T-cell (primary cell): ENCODE results near the gene CXADR. TPM values are rescaled to one million over a fixed set of nuclear protein-coding genes. Genes with fewer than 3 reads are reported as not detected.

Source experiments
- ATAC-seq, 4 experiments: fragments of 200-7000 bp in 3 of 4; fragments of 150-1000 bp in 1 of 4; cut with Tn5 transposase; replicated peaks in 1 of 4; 1 replicate in 3 of 4; 2 replicates in 1 of 4; pipeline ENCODE4 v1.10.0; 2021; ENCODE audit warnings: moderate library complexity in 3 of 4, mild to moderate bottlenecking in 2 of 4, moderate number of reproducible peaks in 1 of 4
- CTCF ChIA-PET, 2 donors: fragments of 300-600 bp; sonication (Branson Sonifier 250); formaldehyde crosslinking; loops; one replicate each; lab custom pipeline; 2022; ENCODE audit warnings: antibody characterized with exemption in 2 of 2; lab: Charles Lee
- POLR2A ChIA-PET, 2 donors: fragments of 300-600 bp; sonication (Branson Sonifier 250); formaldehyde crosslinking; loops; one replicate each; lab custom pipeline; 2022; ENCODE audit warnings: antibody characterized with exemption in 2 of 2; lab: Charles Lee
- DNase-seq, 35 experiments: peaks; one replicate each; pipeline versions ENCODE4 v3.0.0 to v3.0.0-alpha.2; 2013 to 2023
- H3K27ac ChIP-seq: one replicate; pipeline ENCODE4 v1.5.1; 2013; ENCODE audit warnings: low read length
- H3K27me3 ChIP-seq, 2 experiments: replicated peaks in 1 of 2; 1 replicate in 1 of 2; 2 replicates in 1 of 2; pipeline versions ENCODE4 v1.6.1 to v1.7.0; 2013; ENCODE audit warnings: low read length in 1 of 2, mixed read lengths in 1 of 2; ENCODE audit not compliant: control insufficient read depth in 2 of 2, insufficient read depth in 2 of 2; ENCODE audit errors: extremely low read depth in 1 of 2
- H3K36me3 ChIP-seq, 2 donors: 1 replicate in 1 of 2; 2 replicates in 1 of 2; pipeline versions ENCODE4 v1.6.1 to v1.7.0; 2013; ENCODE audit warnings: low read length in 1 of 2; ENCODE audit not compliant: control insufficient read depth in 2 of 2, insufficient read depth in 1 of 2; ENCODE audit errors: extremely low read depth in 1 of 2
- H3K4me1 ChIP-seq, 2 experiments: 1 replicate in 1 of 2; 2 replicates in 1 of 2; pipeline versions ENCODE4 v1.6.1 to v1.7.0; 2013; ENCODE audit warnings: low read length in 2 of 2, mixed read lengths in 1 of 2; ENCODE audit not compliant: insufficient read depth in 2 of 2, control insufficient read depth in 1 of 2; ENCODE audit errors: extremely low read depth in 1 of 2
- H3K4me3 ChIP-seq, 2 donors: 1 replicate in 1 of 2; 2 replicates in 1 of 2; pipeline versions ENCODE4 v1.5.1 to v1.7.0; 2013; ENCODE audit warnings: mild to moderate bottlenecking in 2 of 2, low read length in 1 of 2, moderate library complexity in 1 of 2; ENCODE audit not compliant: control insufficient read depth in 1 of 2; ENCODE audit errors: extremely low read depth in 1 of 2
- H3K9me3 ChIP-seq: 2 replicates; pipeline ENCODE4 v1.7.0; 2013
- H3K27ac Mint-ChIP-seq, 2 donors: one replicate each; pipeline ENCODE4 v1.8.0; 2020 to 2021; ENCODE audit warnings: mild to moderate bottlenecking in 2 of 2, mixed read lengths in 2 of 2
- H3K27me3 Mint-ChIP-seq, 2 donors: one replicate each; pipeline ENCODE4 v1.8.0; 2021 to 2022; ENCODE audit warnings: mixed read lengths in 2 of 2
- H3K36me3 Mint-ChIP-seq: one replicate; pipeline ENCODE4 v1.8.0; 2021; ENCODE audit warnings: mixed read lengths
- H3K4me1 Mint-ChIP-seq, 3 donors: one replicate each; pipeline ENCODE4 v1.8.0; 2020 to 2022; ENCODE audit warnings: mixed read lengths in 3 of 3, mild to moderate bottlenecking in 1 of 3
- H3K4me3 Mint-ChIP-seq, 3 donors: one replicate each; pipeline ENCODE4 v1.8.0; 2020 to 2022; ENCODE audit warnings: mild to moderate bottlenecking in 3 of 3, mixed read lengths in 3 of 3, moderate library complexity in 3 of 3
- H3K9me3 Mint-ChIP-seq, 3 donors: one replicate each; pipeline ENCODE4 v1.8.0; 2020 to 2022; ENCODE audit warnings: mixed read lengths in 3 of 3
- WGBS: methylation state at CpG from one replicate; pipeline ENCODE4 v1.1.5; 2013; ENCODE audit warnings: missing lambda C conversion rate; ENCODE audit not compliant: insufficient coverage; 5-methylcytosine and 5-hydroxymethylcytosine counted together
- total RNA-seq, 35 experiments: library from RNA in 6 of 35; stranded (reverse) in 6 of 35; fragments of 120-200 nt in 1 of 35; gene quantifications; one replicate each; pipeline versions ENCODE4 v1.2.1 to v1.2.4 and lab custom pipeline; 2013 to 2026

Gene CXADR
- total RNA-seq, 5 donors from 2014 or later (not counting 1 experiment from before 2014, with no cell fraction given) = 0.35 to 0.95 (median 0.82) TPM

DNA sequence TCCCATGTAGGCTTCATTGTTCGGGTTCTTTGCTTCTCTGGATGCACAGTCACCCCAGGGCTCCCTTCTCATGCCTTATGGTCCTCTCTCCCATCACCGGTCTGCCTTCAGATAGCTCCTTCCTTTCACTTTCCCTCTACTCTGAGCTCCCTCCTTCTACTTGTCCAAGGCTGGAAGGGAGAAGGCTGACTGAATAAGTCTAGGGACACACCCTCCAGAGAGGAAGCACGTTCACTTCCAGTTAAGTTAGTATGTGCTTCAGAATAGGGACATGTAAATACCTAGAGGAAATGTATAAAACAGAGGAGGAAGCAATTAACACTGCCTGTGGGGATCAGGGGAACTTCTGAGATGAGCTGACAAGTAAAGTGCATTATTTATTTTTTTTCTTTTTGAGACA is 23.5 kb downstream of the CXADR start:
- Histone ChIP-seq H3K4me1 (no peaks in the 10 kb centered on the region), H3K27ac (no peak overlapping the region), H3K27me3 (peaks cover 0 to 7% of the 10 kb centered on the region in 2 experiments), H3K36me3 (no peaks in the 10 kb centered on the region), H3K9me3 (no peaks in the 10 kb centered on the region), H3K4me3 (no peak overlapping the region)
- CTCF ChIA-PET = interaction anchor here in 1 of 2 donors (1.0 kb wide), 1 partner anchor 10 kb away, joined by 3 read pairs; no protein-coding TSS in a partner anchor
- DNase-seq = no peak
- Mint-ChIP-seq H3K4me1 (no peaks in the 10 kb centered on the region), H3K27me3 (peaks cover 8 to 9% of the 10 kb centered on the region in 2 donors), H3K36me3 (no peaks in the 10 kb centered on the region), H3K27ac (no peak overlapping the region), H3K4me3 (no peak overlapping the region), H3K9me3 (no peaks in the 10 kb centered on the region)
- WGBS = 57% methylated on average over 1 of the region's 3 CpGs
- no peak for ATAC-seq
- POLR2A ChIA-PET = no interaction called here

DNA sequence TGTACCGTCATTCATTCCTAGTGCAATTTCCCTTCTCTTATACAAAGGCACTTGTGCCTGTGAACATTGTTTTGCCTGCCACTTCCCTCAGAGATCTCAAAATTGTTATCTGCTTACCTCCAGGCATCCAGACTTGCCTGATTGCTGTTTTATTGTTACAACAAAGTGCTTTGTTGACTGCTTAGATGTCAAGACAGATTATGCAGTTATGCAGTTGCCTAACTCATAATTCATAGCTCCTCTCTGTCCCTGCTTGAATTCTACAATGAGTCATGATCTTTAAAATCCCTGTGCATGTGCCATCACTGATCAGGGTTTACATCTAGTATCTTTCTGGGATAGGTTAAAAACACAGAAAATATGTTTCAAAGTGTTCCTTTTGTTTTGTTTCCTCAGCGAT is 24.5 kb downstream of the CXADR start:
- H3K27ac Mint-ChIP-seq = no peak overlapping the region
- Histone ChIP-seq H3K4me3 (no peak overlapping the region), H3K27ac (no peak overlapping the region), H3K27me3 (peaks cover 0 to 7% of the 10 kb centered on the region in 2 experiments), H3K4me1 (no peaks in the 10 kb centered on the region), H3K9me3 (no peaks in the 10 kb centered on the region), H3K36me3 (no peaks in the 10 kb centered on the region)
- POLR2A ChIA-PET = no interaction called here
- WGBS = no CpG with 5 or more reads among the region's 2 CpGs
- no peak for DNase-seq
- H3K4me3 Mint-ChIP-seq = no peak overlapping the region
- peaks cover 9 to 10% of the 10 kb centered on the region in 2 donors for H3K27me3 Mint-ChIP-seq
- H3K4me1 Mint-ChIP-seq = no peaks in the 10 kb centered on the region
- CTCF ChIA-PET = no interaction called here
- no peaks in the 10 kb centered on the region for H3K9me3 Mint-ChIP-seq
- no peaks in the 10 kb centered on the region for H3K36me3 Mint-ChIP-seq
- ATAC-seq = no peak

DNA sequence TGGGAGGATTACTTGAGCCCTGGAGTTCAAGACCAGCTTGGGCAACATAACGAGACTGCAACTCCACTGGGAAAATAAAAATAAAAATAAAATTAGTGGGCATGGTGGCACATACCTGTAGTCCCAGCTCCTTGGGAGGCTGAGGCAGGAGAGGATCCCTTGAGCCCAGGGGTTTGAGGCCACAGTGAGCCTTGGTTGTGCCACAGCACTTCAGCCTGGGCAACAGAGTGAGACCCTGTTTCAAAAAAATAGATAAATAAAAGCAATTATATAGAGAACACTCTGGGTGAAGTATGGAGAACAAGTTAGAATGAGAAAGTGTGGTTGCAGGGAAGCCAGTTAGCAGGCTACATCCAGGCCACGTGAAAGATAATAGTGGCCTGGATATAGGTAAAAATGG is 25.7 kb downstream of the CXADR start:
- Histone ChIP-seq H3K27me3 (peaks cover 0 to 7% of the 10 kb centered on the region in 2 experiments), H3K9me3 (no peaks in the 10 kb centered on the region), H3K4me3 (no peak overlapping the region), H3K27ac (no peak overlapping the region), H3K4me1 (no peaks in the 10 kb centered on the region), H3K36me3 (no peaks in the 10 kb centered on the region)
- no peak overlapping the region for H3K27ac Mint-ChIP-seq
- ATAC-seq (no peak), DNase-seq (no peak)
- no peak overlapping the region for H3K4me3 Mint-ChIP-seq
- no peaks in the 10 kb centered on the region for H3K36me3 Mint-ChIP-seq
- H3K4me1 Mint-ChIP-seq = no peaks in the 10 kb centered on the region
- CTCF ChIA-PET = no interaction called here
- POLR2A ChIA-PET = interaction anchor here in 1 of 2 donors (0.7 kb wide), 1 partner anchor 53 kb away, joined by 4 read pairs; no protein-coding TSS in a partner anchor
- peaks cover 9 to 10% of the 10 kb centered on the region in 2 donors for H3K27me3 Mint-ChIP-seq
- no peaks in the 10 kb centered on the region for H3K9me3 Mint-ChIP-seq
- WGBS = 67% methylated on average over 1 of the region's 2 CpGs

DNA sequence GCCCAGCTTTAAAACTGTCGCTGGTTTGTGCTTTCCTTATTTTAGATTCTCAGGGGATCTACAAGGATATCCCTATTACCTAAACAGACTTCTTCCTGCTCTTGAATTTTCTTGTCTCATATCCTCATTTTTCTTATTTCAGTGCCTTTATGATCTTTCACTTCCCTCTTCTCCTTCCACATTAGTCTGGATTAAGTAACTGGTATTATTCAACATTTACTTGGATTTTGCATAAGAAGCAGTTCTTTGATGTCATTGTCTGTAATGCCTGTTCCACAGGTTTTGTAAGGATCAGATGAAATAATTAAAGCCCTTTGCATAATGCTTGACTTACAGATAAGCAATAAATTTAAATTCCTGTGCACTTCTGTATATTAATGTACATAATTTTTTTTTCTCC is 26.5 kb downstream of the CXADR start:
- no peak overlapping the region for H3K27ac Mint-ChIP-seq
- DNase-seq (no peak), ATAC-seq (no peak)
- Histone ChIP-seq H3K27me3 (peaks cover 0 to 7% of the 10 kb centered on the region in 2 experiments), H3K4me3 (no peak overlapping the region), H3K27ac (no peak overlapping the region), H3K36me3 (no peaks in the 10 kb centered on the region), H3K4me1 (no peaks in the 10 kb centered on the region), H3K9me3 (no peaks in the 10 kb centered on the region)
- CTCF ChIA-PET = no interaction called here
- H3K36me3 Mint-ChIP-seq = no peaks in the 10 kb centered on the region
- no peaks in the 10 kb centered on the region for H3K9me3 Mint-ChIP-seq
- peaks cover 9 to 10% of the 10 kb centered on the region in 2 donors for H3K27me3 Mint-ChIP-seq
- H3K4me3 Mint-ChIP-seq = no peak overlapping the region
- WGBS = no CpG with 5 or more reads among the region's 1 CpG
- no peaks in the 10 kb centered on the region for H3K4me1 Mint-ChIP-seq
- POLR2A ChIA-PET = no interaction called here

DNA sequence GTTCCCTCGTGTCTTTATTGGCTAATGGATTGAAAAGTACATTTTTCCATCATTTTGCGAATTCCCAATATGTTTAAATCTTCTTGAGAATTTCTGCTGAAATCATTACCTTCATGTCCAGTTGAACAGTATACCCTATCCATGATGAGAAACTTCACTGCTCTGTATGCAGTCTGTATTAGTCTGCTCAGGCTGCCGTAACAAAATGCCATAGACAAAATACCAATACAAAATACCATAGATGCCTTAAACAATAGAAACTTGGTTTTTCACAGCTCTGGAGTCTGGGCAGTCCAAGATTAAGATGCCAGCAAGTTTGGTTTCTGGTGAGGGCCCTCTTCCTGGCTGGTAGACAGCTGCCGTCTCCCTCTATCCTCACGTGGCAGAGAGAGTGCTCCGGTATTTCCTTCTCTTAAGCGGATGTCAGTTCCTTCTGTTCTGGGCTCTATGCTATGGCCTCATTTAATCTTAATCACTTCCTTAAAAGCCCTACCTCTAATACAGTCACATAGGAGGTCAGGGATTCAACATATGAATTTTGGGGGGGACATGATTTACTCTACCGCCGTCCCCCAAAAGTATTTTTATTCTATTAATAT is 27.0 kb downstream of the CXADR start:
- no peaks in the 10 kb centered on the region for H3K9me3 Mint-ChIP-seq
- DNase-seq (no peak), ATAC-seq (no peak)
- 100% methylated on average over 2 of the region's 9 CpGs for WGBS
- no peak overlapping the region for H3K4me3 ChIP-seq
- H3K4me3 Mint-ChIP-seq = no peak overlapping the region
- no peaks in the 10 kb centered on the region for H3K9me3 ChIP-seq
- no peaks in the 10 kb centered on the region for H3K4me1 Mint-ChIP-seq
- H3K27me3 Mint-ChIP-seq = peaks cover 9 to 10% of the 10 kb centered on the region in 2 donors
- ChIA-PET CTCF (no interaction called here), POLR2A (no interaction called here)
- H3K36me3 ChIP-seq = no peaks in the 10 kb centered on the region
- peaks cover 0 to 5% of the 10 kb centered on the region in 2 experiments for H3K27me3 ChIP-seq
- no peaks in the 10 kb centered on the region for H3K36me3 Mint-ChIP-seq
- no peak overlapping the region for H3K27ac ChIP-seq
- no peaks in the 10 kb centered on the region for H3K4me1 ChIP-seq
- no peak overlapping the region for H3K27ac Mint-ChIP-seq

DNA sequence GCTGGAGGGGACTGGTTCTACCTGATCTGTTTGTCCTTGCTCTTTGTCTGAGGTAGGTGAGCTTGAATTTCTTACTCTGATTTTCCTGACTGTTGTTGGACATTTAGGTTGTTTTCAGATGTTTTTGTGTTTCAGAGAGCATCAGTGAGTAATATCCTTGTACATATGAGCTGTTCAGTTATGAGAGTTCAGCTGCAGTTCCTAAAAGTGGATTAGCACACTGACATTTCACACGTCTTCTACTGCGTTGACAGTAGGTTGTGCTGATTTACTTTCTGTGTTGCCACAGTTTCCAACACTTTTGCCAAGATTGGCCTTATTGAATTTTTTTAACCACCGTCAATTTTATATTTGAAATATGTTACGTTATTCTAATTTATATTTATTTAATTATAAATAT is 27.7 kb downstream of the CXADR start:
- no peaks in the 10 kb centered on the region for H3K36me3 Mint-ChIP-seq
- H3K36me3 ChIP-seq = no peaks in the 10 kb centered on the region
- H3K27me3 Mint-ChIP-seq = peaks cover 9 to 10% of the 10 kb centered on the region in 2 donors
- no peak overlapping the region for H3K27ac ChIP-seq
- no peaks in the 10 kb centered on the region for H3K4me1 ChIP-seq
- 83% methylated on average over 1 of the region's 4 CpGs for WGBS
- no peak for DNase-seq
- H3K27me3 ChIP-seq = peaks cover 0 to 3% of the 10 kb centered on the region in 2 experiments
- H3K4me3 Mint-ChIP-seq = no peak overlapping the region
- ChIA-PET CTCF (no interaction called here), POLR2A (no interaction called here)
- no peak overlapping the region for H3K4me3 ChIP-seq
- H3K27ac Mint-ChIP-seq = no peak overlapping the region
- H3K9me3 Mint-ChIP-seq = no peaks in the 10 kb centered on the region
- no peaks in the 10 kb centered on the region for H3K9me3 ChIP-seq
- no peak for ATAC-seq
- no peaks in the 10 kb centered on the region for H3K4me1 Mint-ChIP-seq
